IMR-90 (cell line): ENCODE data around the gene TNFRSF1A. TPM values are rescaled to one million over a fixed set of nuclear protein-coding genes. Genes with fewer than 3 reads are reported as not detected.
A peak's percentile ranks its signal among the peaks of the same experiment; 100 is the strongest.

ENCODE experiments used
- ATAC-seq: fragments of 200-7000 bp; cut with Tn5 transposase; 2 replicates; pipeline ENCODE4 v1.9.1; 2020; ENCODE audit warnings: low read depth, mild to moderate bottlenecking, moderate library complexity
- BruUV-seq: library from RNA; stranded (reverse); fragments of 400-500 nt; replicated peaks from 2 replicates; lab custom pipeline; 2021; lab: Mats Ljungman, UMichigan
- CTCF ChIA-PET: fragments of 300-600 bp; formaldehyde crosslinking; extraction: SDS; loops from one replicate; lab custom pipeline; 2021; ENCODE audit warnings: antibody characterized with exemption; lab: Yijun Ruan, JAX
- POLR2A ChIA-PET: fragments of 300-600 bp; sonication (Branson Sonifier 250); formaldehyde crosslinking; loops from one replicate; lab custom pipeline; 2022; ENCODE audit warnings: antibody characterized with exemption; ENCODE audit not compliant: unreplicated experiment; lab: Charles Lee
- DNase-seq: peaks from one replicate; pipeline ENCODE4 v3.0.0; 2013
- H2AFZ ChIP-seq: replicated peaks from 2 replicates; pipeline ENCODE3; 2013; ENCODE audit warnings: low read length, mild to moderate bottlenecking; ENCODE audit not compliant: poor library complexity
- H2AK5ac ChIP-seq: 2 replicates; pipeline ENCODE4 v1.6.1; 2013; ENCODE audit warnings: low read depth, low read length, inconsistent platforms
- H2AK9ac ChIP-seq: replicated peaks from 2 replicates; pipeline ENCODE3; 2013; ENCODE audit warnings: mild to moderate bottlenecking, low read depth, low read length, moderate library complexity; ENCODE audit not compliant: poor library complexity
- H2BK120ac ChIP-seq: 2 replicates; pipeline ENCODE4 v1.6.1; 2013; ENCODE audit warnings: low read depth, low read length, inconsistent platforms
- H2BK15ac ChIP-seq: 3 replicates; pipeline ENCODE4 v1.6.1; 2013; ENCODE audit warnings: low read depth, low read length, inconsistent platforms
- H2BK20ac ChIP-seq: 2 replicates; pipeline ENCODE4 v1.6.1; 2013; ENCODE audit warnings: low read depth, mild to moderate bottlenecking, inconsistent platforms, low read length, moderate library complexity
- H2BK5ac ChIP-seq: 2 replicates; pipeline ENCODE4 v1.6.1; 2013; ENCODE audit warnings: mild to moderate bottlenecking, low read depth, low read length, inconsistent platforms; ENCODE audit not compliant: poor library complexity, severe bottlenecking
- H3K14ac ChIP-seq: replicated peaks from 2 replicates; pipeline ENCODE4 v1.6.1; 2013; ENCODE audit warnings: low read depth, low read length, inconsistent platforms
- H3K18ac ChIP-seq: 2 replicates; pipeline ENCODE4 v1.6.1; 2013; ENCODE audit warnings: low read depth, low read length, control low read depth
- H3K23ac ChIP-seq: 2 replicates; pipeline ENCODE4 v1.6.1; 2013; ENCODE audit warnings: low read depth, low read length, inconsistent platforms
- H3K27ac ChIP-seq: 2 replicates; pipeline ENCODE4 v1.5.1; 2013; ENCODE audit warnings: mild to moderate bottlenecking, control low read depth, low read length; ENCODE audit not compliant: insufficient read depth
- H3K27me3 ChIP-seq: 2 replicates; pipeline ENCODE4 v1.6.1; 2013; ENCODE audit warnings: low read length; ENCODE audit not compliant: control insufficient read depth, insufficient read depth
- H3K36me3 ChIP-seq: 2 replicates; pipeline ENCODE4 v1.6.1; 2013; ENCODE audit warnings: low read length, mixed read lengths; ENCODE audit not compliant: control insufficient read depth, insufficient read depth
- H3K4ac ChIP-seq: 2 replicates; pipeline ENCODE4 v1.6.1; 2013; ENCODE audit warnings: low read depth, low read length, inconsistent platforms
- H3K4me1 ChIP-seq: 2 replicates; pipeline ENCODE4 v1.6.1; 2013; ENCODE audit warnings: low read length, mixed read lengths; ENCODE audit not compliant: control insufficient read depth, insufficient read depth
- H3K4me2 ChIP-seq: 2 replicates; pipeline ENCODE4 v1.6.1; 2013; ENCODE audit warnings: low read depth, mild to moderate bottlenecking, control low read depth, low read length, moderate library complexity
- H3K4me3 ChIP-seq: 2 replicates; pipeline ENCODE4 v1.5.1; 2013; ENCODE audit warnings: low read depth, mild to moderate bottlenecking, control low read depth, low read length, moderate library complexity; ENCODE audit not compliant: insufficient read depth
- H3K56ac ChIP-seq: 2 replicates; pipeline ENCODE4 v1.6.1; 2013; ENCODE audit warnings: low read length, inconsistent platforms; ENCODE audit not compliant: insufficient read depth; ENCODE audit errors: extremely low read depth
- H3K79me1 ChIP-seq, 2 experiments: 2 replicates each; pipeline ENCODE4 v1.6.1; 2013; ENCODE audit warnings: low read length in 2 of 2, inconsistent platforms in 1 of 2, low read depth in 1 of 2
- H3K9ac ChIP-seq: 2 replicates; pipeline ENCODE4 v1.6.1; 2013; ENCODE audit warnings: low read depth, low read length, control low read depth
- H3K9me1 ChIP-seq: 2 replicates; pipeline ENCODE4 v1.6.1; 2013; ENCODE audit warnings: low read length, inconsistent platforms; ENCODE audit not compliant: insufficient read depth
- H3K9me3 ChIP-seq: 2 replicates; pipeline ENCODE4 v1.6.1; 2013; ENCODE audit warnings: low read length; ENCODE audit not compliant: control insufficient read depth, insufficient read depth
- H4K20me1 ChIP-seq: 2 replicates; pipeline ENCODE4 v1.6.1; 2013; ENCODE audit warnings: low read length, inconsistent platforms; ENCODE audit not compliant: insufficient read depth
- H4K5ac ChIP-seq: 2 replicates; pipeline ENCODE4 v1.6.1; 2013; ENCODE audit warnings: mild to moderate bottlenecking, low read depth, low read length, control low read depth
- H4K8ac ChIP-seq, 2 experiments: 2 replicates each; pipeline ENCODE4 v1.6.1; 2013; ENCODE audit warnings: low read depth in 2 of 2, low read length in 2 of 2, control low read depth in 1 of 2, inconsistent platforms in 1 of 2
- H4K91ac ChIP-seq: 2 replicates; pipeline ENCODE4 v1.6.1; 2013; ENCODE audit warnings: low read depth, low read length, inconsistent platforms; ENCODE audit not compliant: insufficient read depth
- BHLHE40 ChIP-seq: fragments of 150-350 bp; IDR thresholded peaks from 2 replicates; pipeline ENCODE4 v1.6.1; 2016; ENCODE audit warnings: mild to moderate bottlenecking, low read depth, low read length
- CEBPB ChIP-seq: IDR thresholded peaks from 2 replicates; pipeline ENCODE4 v1.6.1; 2012; ENCODE audit warnings: low read depth, low read length, improper control_type of control experiment
- CHD1 ChIP-seq: IDR thresholded peaks from 2 replicates; pipeline ENCODE4 v1.6.1; 2012; ENCODE audit warnings: low read depth, low read length, improper control_type of control experiment
- CTCF ChIP-seq: conservative IDR thresholded peaks from 2 replicates; pipeline ENCODE4 v1.5.1; 2012; ENCODE audit warnings: mild to moderate bottlenecking, low read depth, low read length, improper control_type of control experiment
- ELK1 ChIP-seq: fragments of 150-350 bp; IDR thresholded peaks from 2 replicates; pipeline ENCODE4 v1.6.1; 2016; ENCODE audit warnings: low read depth, mild to moderate bottlenecking, low read length, moderate library complexity, borderline replicate concordance
- MAFK ChIP-seq: IDR thresholded peaks from 2 replicates; pipeline ENCODE4 v1.6.1; 2012; ENCODE audit warnings: low read depth, low read length, improper control_type of control experiment
- MAZ ChIP-seq: IDR thresholded peaks from 2 replicates; pipeline ENCODE4 v1.6.1; 2012; ENCODE audit warnings: low read depth, mild to moderate bottlenecking, low read length, improper control_type of control experiment, moderate library complexity, borderline replicate concordance
- NFE2L2 ChIP-seq: fragments of 150-350 bp; IDR thresholded peaks from 2 replicates; pipeline ENCODE4 v1.6.1; 2016; ENCODE audit warnings: low read depth, mild to moderate bottlenecking, low read length
- POLR2A ChIP-seq: IDR thresholded peaks from 2 replicates; pipeline ENCODE4 v1.6.1; 2012; ENCODE audit warnings: mild to moderate bottlenecking, low read depth, low read length
- RAD21 ChIP-seq: IDR thresholded peaks from 2 replicates; pipeline ENCODE4 v1.6.1; 2012; ENCODE audit warnings: low read length, improper control_type of control experiment
- SMC3 ChIP-seq: fragments of 150-350 bp; IDR thresholded peaks from 2 replicates; pipeline ENCODE4 v1.6.1; 2016; ENCODE audit warnings: low read depth, mild to moderate bottlenecking, antibody characterized with exemption, low read length, moderate library complexity
- WGBS, 2 experiments: methylation state at CpG; one replicate each; pipeline versions ENCODE4 v1.1.5 to v1.1.7; 2013; ENCODE audit warnings: missing lambda C conversion rate in 2 of 2; ENCODE audit not compliant: insufficient read length in 1 of 2; ENCODE audit errors: extremely low coverage in 2 of 2; 5-methylcytosine and 5-hydroxymethylcytosine counted together
- dilution Hi-C: fragments of 300-500 bp; cut with HindIII; formaldehyde crosslinking; loops from one replicate; pipeline ENCODE4 v1.14.3; 2018; ENCODE audit warnings: low sequenced_read_pairs; ENCODE audit not compliant: unreplicated experiment
- in situ Hi-C: fragments of 300-500 bp; cut with MboI; formaldehyde crosslinking; loops from 3 replicates; pipeline ENCODE4 v1.14.3; 2019; ENCODE audit warnings: low sequenced_read_pairs, inconsistent platforms, mixed read lengths
- intact Hi-C: fragments of 100-400 bp; cut with micrococcal nuclease; formaldehyde crosslinking; loops from 2 replicates; pipeline ENCODE4 v1.10.0; 2022
- polyA plus RNA-seq, 3 experiments: library from polyadenylated mRNA; depleted of rRNA; stranded (reverse); fragments of >200 nt; gene quantifications; 2 replicates each; pipeline ENCODE4 v1.2.3, GENCODE V29; 2012; ENCODE audit warnings: low replicate concordance in 1 of 3
- total RNA-seq: library from RNA; depleted of rRNA; stranded (reverse); fragments of >200 nt; gene quantifications from 2 replicates; pipeline ENCODE4 v1.2.3, GENCODE V29; 2012

Gene TNFRSF1A
- total and polyA plus RNA-seq, 2 of the 4 experiments (the other 2 are of a cell fraction): 79.6 to 136 TPM

- no peak for TF ChIP-seq BHLHE40
- TF ChIP-seq NFE2L2: no peak
- TF ChIP-seq CEBPB: peak; percentile 95
These were observed 56.2 kb downstream of the TNFRSF1A start (continued) for GRCh38 chr12:6285532-6286306.

GRCh38 chr12:6285063-6285477 lies 56.8 kb downstream of the TNFRSF1A start:
- in situ Hi-C loops (loop anchor here (5.0 to 25.0 kb wide), 2 partner anchors 298 to 823 kb away; no protein-coding TSS in a partner anchor), intact Hi-C loops (loop anchor here (1.0 to 10.0 kb wide), 6 partner anchors 90 to 780 kb away; no protein-coding TSS in a partner anchor), dilution Hi-C loops (no loop called here)
- H2BK15ac ChIP-seq: peak overlapping the region; percentile 43; the same call in 1 of the 3 replicates
- H3K36me3 ChIP-seq: no peaks in the 10 kb centered on the region
- H2BK120ac ChIP-seq: peak overlapping the region; percentile 95
- H3K23ac ChIP-seq: peak overlapping the region; percentile 34; the same call in 1 of the 2 replicates
- TF ChIP-seq SMC3 (peak; percentile 98), BHLHE40 (no peak), CTCF (peak; percentile 96), POLR2A (peak; percentile 44; the same call in 1 of the 2 replicates), MAFK (no peak), MAZ (no peak; the same call in 1 of the 2 replicates), RAD21 (peak; percentile 99), CHD1 (no peak), ELK1 (no peak), NFE2L2 (no peak)
- no peaks in the 10 kb centered on the region for H3K9me3 ChIP-seq
- no peak overlapping the region for H2AK9ac ChIP-seq
- peaks cover 18% of the 10 kb centered on the region for H3K9me1 ChIP-seq
- peak overlapping the region in 1 of 2 experiments; percentile 84; a peak in 3 of 4 replicates for H4K8ac ChIP-seq
- WGBS, 2 experiments: 0% methylated on average over 4 of the region's 8 CpGs; no CpG with 5 or more reads in 1 of the 2 experiments
- H3K56ac ChIP-seq: peak overlapping the region; percentile 62; the same call in 1 of the 2 replicates
- no peak overlapping the region for H3K27ac ChIP-seq
- H2AFZ ChIP-seq: peak overlapping the region; percentile 73
- peak overlapping the region; percentile 26; the same call in 1 of the 2 replicates for H3K9ac ChIP-seq
- ATAC-seq (peak; percentile 56), DNase-seq (peak; percentile 76)
- no peak overlapping the region; the same call in 1 of the 2 replicates for H3K14ac ChIP-seq
- H4K91ac ChIP-seq: peak overlapping the region; percentile 93
- H3K27me3 ChIP-seq: no peaks in the 10 kb centered on the region
- peaks cover 0 to 6% of the 10 kb centered on the region in 2 experiments; a peak in 1 of 4 replicates for H3K79me1 ChIP-seq
- H4K20me1 ChIP-seq: no peaks in the 10 kb centered on the region
- peak overlapping the region; percentile 61; the same call in 1 of the 2 replicates for H4K5ac ChIP-seq
- H3K4me3 ChIP-seq: no peak overlapping the region
- H3K4me1 ChIP-seq: peaks cover 18% of the 10 kb centered on the region
- ChIA-PET CTCF (interaction anchor here (0.5 to 3.7 kb wide), 14 partner anchors 76 to 328 kb away, joined by 3 to 17 read pairs (median 4); no protein-coding TSS in a partner anchor), POLR2A (interaction anchor here (0.9 to 1.0 kb wide), 2 partner anchors 84 to 297 kb away, joined by 3 read pairs; no protein-coding TSS in a partner anchor)
- H3K18ac ChIP-seq: peak overlapping the region; percentile 59; the same call in 1 of the 2 replicates
- H3K4me2 ChIP-seq: no peak overlapping the region
- H2AK5ac ChIP-seq: peak overlapping the region; percentile 52; the same call in 1 of the 2 replicates
- no TSS peak for BruUV-seq
- peak overlapping the region; percentile 79; the same call in 1 of the 2 replicates for H3K4ac ChIP-seq
- peak overlapping the region; percentile 98 for H2BK20ac ChIP-seq
- H2BK5ac ChIP-seq: peak overlapping the region; percentile 74
